GM23248 (cell line): Measurements from ENCODE around the gene FUBP3. TPM values are rescaled to one million over a fixed set of nuclear protein-coding genes. Genes with fewer than 3 reads are reported as not detected.

Source experiments
- DNase-seq: peaks from one replicate; pipeline ENCODE4 v3.0.0-alpha.2; 2015
- H2AFZ ChIP-seq: fragments of 200-600 bp; sonication (generic); 2 replicates; pipeline ENCODE4 v1.6.1; 2016; ENCODE audit warnings: antibody characterized with exemption
- H3F3A ChIP-seq: fragments of 200-600 bp; sonication (generic); 2 replicates; pipeline ENCODE4 v1.6.1; 2016; ENCODE audit warnings: mild to moderate bottlenecking, antibody characterized with exemption, mixed run types; ENCODE audit not compliant: insufficient read depth
- H3K27ac ChIP-seq: fragments of 200-600 bp; sonication (generic); 2 replicates; pipeline ENCODE4 v1.5.1; 2016; ENCODE audit warnings: mild to moderate bottlenecking
- H3K27me3 ChIP-seq: fragments of 200-600 bp; sonication (generic); replicated peaks from 2 replicates; pipeline ENCODE4 v1.6.1; 2016; ENCODE audit warnings: mild to moderate bottlenecking; ENCODE audit not compliant: insufficient read depth
- H3K36me3 ChIP-seq: fragments of 200-600 bp; sonication (generic); 2 replicates; pipeline ENCODE4 v1.6.1; 2016; ENCODE audit warnings: low read depth, mild to moderate bottlenecking
- H3K4me1 ChIP-seq: fragments of 200-600 bp; sonication (generic); 2 replicates; pipeline ENCODE4 v1.6.1; 2016; ENCODE audit warnings: mild to moderate bottlenecking; ENCODE audit not compliant: insufficient read depth
- H3K4me2 ChIP-seq: fragments of 200-600 bp; sonication (generic); one replicate; pipeline ENCODE4 v1.6.1; 2016; ENCODE audit warnings: mild to moderate bottlenecking; ENCODE audit not compliant: unreplicated experiment
- H3K4me3 ChIP-seq: fragments of 200-600 bp; sonication (generic); 2 replicates; pipeline ENCODE4 v1.5.1; 2016; ENCODE audit warnings: mild to moderate bottlenecking
- H3K79me2 ChIP-seq: fragments of 200-600 bp; sonication (generic); 2 replicates; pipeline ENCODE4 v1.6.1; 2016; ENCODE audit warnings: mild to moderate bottlenecking; ENCODE audit not compliant: insufficient read depth
- H3K9ac ChIP-seq: fragments of 200-600 bp; sonication (generic); 2 replicates; pipeline ENCODE4 v1.6.1; 2016; ENCODE audit warnings: mild to moderate bottlenecking
- H3K9me2 ChIP-seq: fragments of 200-600 bp; sonication (generic); 2 replicates; pipeline ENCODE4 v1.6.1; 2016; ENCODE audit warnings: mixed run types, mild to moderate bottlenecking, moderate library complexity; ENCODE audit not compliant: insufficient read depth
- H3K9me3 ChIP-seq: fragments of 200-600 bp; sonication (generic); one replicate; pipeline ENCODE4 v1.6.1; 2017; ENCODE audit warnings: low read depth
- H4K20me1 ChIP-seq: fragments of 200-600 bp; sonication (generic); 2 replicates; pipeline ENCODE4 v1.6.0; 2016; ENCODE audit not compliant: insufficient read depth
- EZH2 ChIP-seq: fragments of 200-600 bp; sonication (generic); IDR thresholded peaks from 2 replicates; pipeline ENCODE4 v1.6.1; 2018; ENCODE audit warnings: antibody characterized with exemption, mild to moderate bottlenecking; ENCODE audit not compliant: insufficient read depth, poor library complexity, severe bottlenecking
- EZH2phosphoT487 ChIP-seq: fragments of 200-600 bp; sonication (generic); IDR thresholded peaks from 2 replicates; pipeline ENCODE4 v1.6.1; 2018; ENCODE audit warnings: antibody characterized with exemption, moderate library complexity, mild to moderate bottlenecking, low read depth; ENCODE audit not compliant: insufficient read depth
- WGBS, 2 experiments: methylation state at CpG; one replicate each; pipeline ENCODE4 v1.1.6; 2015 to 2017; ENCODE audit warnings: low lambda C conversion rate in 2 of 2, low coverage in 1 of 2; ENCODE audit errors: missing lambda C conversion rate in 2 of 2; 5-methylcytosine and 5-hydroxymethylcytosine counted together
- in situ Hi-C: fragments of 300-500 bp; cut with MboI; formaldehyde crosslinking; loops from 2 replicates; pipeline ENCODE4 v1.15.0; 2020
- polyA plus RNA-seq: library from polyadenylated mRNA; unstranded; fragments of >200 nt; fragmentation: Nextera tagmentation; extraction: Ambion mirVana; gene quantifications from 2 replicates; pipeline ENCODE4 v1.2.1, GENCODE V29; 2016
- total RNA-seq: library from RNA; depleted of rRNA; stranded (reverse); fragments of >200 nt; shearing (Covaris generic); gene quantifications from 2 replicates; pipeline ENCODE4 v1.2.3, GENCODE V29; 2014

Gene FUBP3
- total and polyA plus RNA-seq, 2 experiments from 2014 or later, result 53.5 to 55.8 TPM

DNA sequence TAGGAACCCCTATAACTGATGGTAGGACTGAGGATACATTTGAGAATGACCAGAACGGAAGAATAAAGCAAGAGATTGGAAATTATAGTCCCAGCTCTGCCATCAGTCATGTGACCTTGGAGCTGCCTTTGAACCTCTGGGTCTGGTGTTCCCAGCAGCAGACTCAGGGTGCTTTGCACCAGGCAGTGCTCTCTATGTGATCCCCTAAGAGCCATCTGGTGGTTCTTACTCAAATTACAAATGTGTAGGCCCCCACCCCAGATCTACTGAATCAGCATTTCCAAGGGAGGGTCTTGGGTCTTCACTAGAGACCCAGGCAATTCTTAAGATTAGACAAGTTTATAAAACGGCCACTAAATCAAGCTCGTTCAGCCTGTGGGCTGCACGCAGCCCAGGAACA lies 44.8 kb downstream of the FUBP3 start:
- WGBS, 2 experiments, result 85 to 90% methylated on average over 4 of the region's 4 CpGs
- Histone ChIP-seq H4K20me1 (no peaks in the 10 kb centered on the region), H3K27ac (no peak overlapping the region), H3K4me2 (no peak overlapping the region), H2AFZ (no peak overlapping the region), H3K79me2 (no peaks in the 10 kb centered on the region), H3K27me3 (no peaks in the 10 kb centered on the region), H3F3A (no peaks in the 10 kb centered on the region), H3K9me2 (no peaks in the 10 kb centered on the region), H3K9ac (no peak overlapping the region), H3K9me3 (no peaks in the 10 kb centered on the region), H3K36me3 (peaks cover 38% of the 10 kb centered on the region), H3K4me1 (no peaks in the 10 kb centered on the region), H3K4me3 (no peak overlapping the region)
- in situ Hi-C loops, result no loop called here
- no peak for TF ChIP-seq EZH2
- no peak for TF ChIP-seq EZH2phosphoT487
- DNase-seq, result no peak

GRCh38 chr9:130626249-130626996 lies 47.0 kb downstream of the FUBP3 start:
- Histone ChIP-seq H3K4me3 (no peak overlapping the region), H2AFZ (no peak overlapping the region), H3K36me3 (peaks cover 17% of the 10 kb centered on the region), H3K9me3 (no peaks in the 10 kb centered on the region), H3K27me3 (no peaks in the 10 kb centered on the region), H3K79me2 (no peaks in the 10 kb centered on the region), H4K20me1 (no peaks in the 10 kb centered on the region), H3K27ac (no peak overlapping the region), H3K4me2 (no peak overlapping the region), H3K9me2 (no peaks in the 10 kb centered on the region), H3K9ac (no peak overlapping the region), H3F3A (no peaks in the 10 kb centered on the region), H3K4me1 (no peaks in the 10 kb centered on the region)
- in situ Hi-C loops, result no loop called here
- DNase-seq, result no peak
- 85 to 87% methylated on average over 21 of the region's 21 CpGs for WGBS, 2 experiments
- no peak for TF ChIP-seq EZH2phosphoT487
- no peak for TF ChIP-seq EZH2

DNA sequence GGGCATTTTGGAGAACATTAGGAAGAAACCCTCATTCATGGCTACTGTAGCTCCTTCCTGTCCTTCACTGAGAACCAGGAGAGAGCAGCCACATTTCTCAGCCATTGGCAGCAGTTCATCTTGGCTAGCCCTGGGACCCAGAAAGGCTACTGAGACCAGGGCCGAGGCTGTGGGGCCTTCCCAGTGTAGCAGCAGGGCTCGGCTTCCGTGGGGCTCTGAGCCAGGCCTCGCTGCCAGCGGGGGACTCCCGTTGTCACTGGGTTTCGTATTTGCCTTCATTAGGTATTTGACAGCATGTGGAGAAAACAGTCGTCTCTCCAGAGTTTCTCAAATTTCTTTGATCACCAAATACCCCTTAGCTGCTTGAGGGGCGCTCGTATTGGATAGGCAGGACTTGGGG lies 47.7 kb downstream of the FUBP3 start:
- H2AFZ ChIP-seq, result no peak overlapping the region
- no peaks in the 10 kb centered on the region for H4K20me1 ChIP-seq
- no peak for DNase-seq
- peaks cover 14% of the 10 kb centered on the region for H3K36me3 ChIP-seq
- in situ Hi-C loops, result no loop called here
- TF ChIP-seq EZH2, result no peak
- TF ChIP-seq EZH2phosphoT487, result no peak
- H3K27ac ChIP-seq, result no peak overlapping the region
- no peaks in the 10 kb centered on the region for H3K9me3 ChIP-seq
- H3F3A ChIP-seq, result no peaks in the 10 kb centered on the region
- no peak overlapping the region for H3K4me2 ChIP-seq
- H3K9me2 ChIP-seq, result no peaks in the 10 kb centered on the region
- no peaks in the 10 kb centered on the region for H3K79me2 ChIP-seq
- no peak overlapping the region for H3K4me3 ChIP-seq
- H3K4me1 ChIP-seq, result no peaks in the 10 kb centered on the region
- no peaks in the 10 kb centered on the region for H3K27me3 ChIP-seq
- no peak overlapping the region for H3K9ac ChIP-seq
- WGBS, 2 experiments, result 83% methylated on average over 10 of the region's 10 CpGs

DNA sequence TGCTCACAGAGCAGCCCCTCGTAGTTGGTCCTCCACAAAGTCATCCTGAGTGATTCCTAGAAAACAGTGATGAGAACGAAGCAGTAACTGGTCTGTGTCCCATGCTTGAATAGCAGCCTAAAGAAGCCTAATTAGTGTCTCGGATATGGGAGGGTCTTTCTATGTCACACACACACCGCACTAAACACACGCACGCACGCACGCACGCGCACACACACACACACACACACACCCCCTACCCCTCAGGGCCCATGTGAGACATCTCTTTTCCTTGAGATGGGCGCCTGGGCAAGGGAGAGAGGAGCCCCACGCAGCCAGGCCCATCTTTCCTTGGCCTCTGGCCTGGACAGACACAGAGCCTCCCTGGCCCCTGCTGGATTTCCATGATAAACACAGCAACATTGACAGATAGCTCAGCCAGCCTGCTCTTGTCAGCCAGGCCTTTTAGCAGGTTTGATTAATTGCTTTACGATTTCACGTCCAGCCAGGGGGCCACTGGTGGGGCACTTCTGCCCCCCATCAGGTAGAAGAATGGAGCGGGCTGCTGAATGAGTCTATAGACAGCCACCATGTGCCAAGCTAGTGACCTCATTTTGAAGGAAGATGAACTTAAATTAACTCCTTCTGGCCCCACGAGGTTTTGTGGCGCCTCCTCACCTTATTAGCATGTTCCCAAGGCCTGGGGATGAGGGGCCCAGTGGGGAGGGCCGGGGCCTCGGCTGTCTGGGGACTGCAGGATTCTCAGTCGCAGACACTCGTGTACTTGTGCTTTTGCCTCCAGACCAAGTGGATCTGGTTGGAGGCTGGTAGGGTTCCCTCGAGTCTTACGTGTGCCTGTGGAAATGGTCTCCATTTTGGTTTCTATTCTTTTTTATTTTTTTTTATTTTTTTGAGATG lies 48.8 kb downstream of the FUBP3 start:
- in situ Hi-C loops, result no loop called here
- H3K79me2 ChIP-seq, result no peaks in the 10 kb centered on the region
- H3K4me2 ChIP-seq, result no peak overlapping the region
- TF ChIP-seq EZH2phosphoT487 (no peak), EZH2 (no peak)
- no peak for DNase-seq
- no peak overlapping the region for H2AFZ ChIP-seq
- H3K9me3 ChIP-seq, result no peaks in the 10 kb centered on the region
- H3K4me1 ChIP-seq, result no peaks in the 10 kb centered on the region
- H3K27me3 ChIP-seq, result no peaks in the 10 kb centered on the region
- H3F3A ChIP-seq, result no peaks in the 10 kb centered on the region
- no peak overlapping the region for H3K4me3 ChIP-seq
- no peaks in the 10 kb centered on the region for H3K9me2 ChIP-seq
- no peak overlapping the region for H3K9ac ChIP-seq
- H3K36me3 ChIP-seq, result peaks cover 14% of the 10 kb centered on the region
- H3K27ac ChIP-seq, result no peak overlapping the region
- no peaks in the 10 kb centered on the region for H4K20me1 ChIP-seq
- 75 to 77% methylated on average over 23 of the region's 23 CpGs for WGBS, 2 experiments
